Fibroblast of villous mesenchyme (primary cell): ENCODE measurements around the gene CACNA2D4. TPM values are rescaled to one million over a fixed set of nuclear protein-coding genes. Genes with fewer than 3 reads are reported as not detected.

Source experiments
- DNase-seq: peaks from one replicate; pipeline ENCODE4 v3.0.0-alpha.2; 2010; ENCODE audit warnings: low read depth
- H3K4me3 ChIP-seq: 2 replicates; pipeline ENCODE4 v1.5.1; 2011; ENCODE audit warnings: low read depth, mild to moderate bottlenecking, low read length
- CTCF ChIP-seq: IDR thresholded peaks from 2 replicates; pipeline ENCODE4 v1.5.1; 2012; ENCODE audit warnings: low read depth, mild to moderate bottlenecking, low read length; ENCODE audit not compliant: insufficient read depth
- total RNA-seq: library from RNA; depleted of rRNA; stranded (reverse); fragments of >200 nt; gene quantifications from 2 replicates; pipeline ENCODE4 v1.2.3, GENCODE V29; 2012

Gene CACNA2D4
- total RNA-seq, 1 donor = 1.7 TPM

- DNase-seq = no peak
- no peak overlapping the region for H3K4me3 ChIP-seq
- no peak for TF ChIP-seq CTCF
Measured at GRCh38 chr12:1838994-1839365, 79.5 kb downstream of the CACNA2D4 start.

DNA sequence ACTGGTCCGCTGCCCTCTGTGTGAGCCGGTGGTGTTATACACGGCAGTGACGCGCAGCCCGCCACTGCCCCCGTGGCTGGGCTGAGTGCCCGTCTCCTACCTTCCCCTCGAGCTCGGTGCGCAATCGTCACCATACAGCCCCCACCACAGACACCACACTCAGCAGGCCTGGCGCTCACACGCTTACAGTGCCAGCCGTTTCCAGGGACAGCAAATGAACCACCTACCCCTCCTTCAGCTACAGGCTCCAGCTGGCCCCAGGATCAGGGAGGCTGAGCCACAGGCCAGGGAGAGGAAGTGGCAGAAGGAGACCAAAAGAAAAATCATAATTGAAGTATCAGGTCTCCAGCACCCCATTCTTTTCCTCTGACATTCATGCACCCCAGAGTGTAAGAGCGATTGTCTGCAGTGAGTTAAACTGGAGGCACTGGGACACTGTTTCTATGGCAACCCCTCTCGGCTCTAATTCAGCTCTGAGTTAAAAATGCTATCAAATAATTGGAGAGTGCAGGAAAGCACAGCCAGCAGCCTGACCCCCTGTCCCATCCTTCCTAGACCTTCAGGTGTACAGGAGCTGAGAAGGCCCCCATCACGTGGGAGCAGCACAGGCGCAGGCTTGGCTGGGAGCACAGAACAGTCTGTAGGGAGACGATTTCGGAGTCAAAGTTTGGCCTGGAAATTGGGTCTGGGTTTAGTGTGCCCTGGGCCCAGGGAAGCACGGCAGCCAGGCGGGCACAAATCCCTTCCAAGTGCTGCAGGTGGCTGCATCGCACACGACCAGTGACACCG is 80.1 kb downstream of the CACNA2D4 start:
- no peak for TF ChIP-seq CTCF
- no peak for DNase-seq
- H3K4me3 ChIP-seq = no peak overlapping the region

- H3K4me3 ChIP-seq = no peak overlapping the region
- TF ChIP-seq CTCF = no peak
- DNase-seq = peak; percentile 37
Measured at GRCh38 chr12:1837541-1838204, 80.8 kb downstream of the CACNA2D4 start.

DNA sequence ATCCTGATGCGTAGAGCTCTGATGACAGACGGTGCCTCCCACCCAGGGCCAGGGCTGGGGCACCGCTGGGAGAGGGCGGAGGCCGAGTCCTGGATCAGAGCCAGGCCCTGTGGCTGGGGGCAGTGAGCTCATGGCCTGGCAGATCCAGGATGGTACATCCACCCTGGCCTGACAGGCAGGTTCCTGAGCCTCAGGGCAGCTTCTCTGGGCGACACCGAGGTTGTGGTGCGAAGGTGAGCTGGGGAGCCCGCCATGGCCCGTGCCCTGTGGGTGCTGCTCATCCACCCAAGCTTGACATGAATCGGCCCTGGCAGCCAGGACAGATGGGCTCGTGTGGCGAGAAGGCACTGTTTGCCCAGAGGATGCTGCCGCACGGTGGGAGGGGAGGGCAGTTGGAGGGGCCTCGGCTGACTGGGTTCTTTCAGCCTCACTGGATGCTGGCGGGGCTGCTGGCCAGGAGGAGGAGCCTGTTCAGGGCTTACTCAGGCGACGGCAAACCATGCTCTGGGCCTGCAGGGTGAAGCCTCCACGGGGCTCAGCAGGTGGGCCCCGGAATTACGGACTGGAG is 81.5 kb downstream of the CACNA2D4 start:
- TF ChIP-seq CTCF = no peak
- no peak overlapping the region for H3K4me3 ChIP-seq
- DNase-seq = no peak

GRCh38 chr12:1836241-1836803 is 82.1 kb downstream of the CACNA2D4 start:
- DNase-seq = no peak
- no peak overlapping the region for H3K4me3 ChIP-seq
- no peak for TF ChIP-seq CTCF

- no peak overlapping the region for H3K4me3 ChIP-seq
- DNase-seq = no peak
- TF ChIP-seq CTCF = no peak
Measured at GRCh38 chr12:1835211-1836131, 83.0 kb downstream of the CACNA2D4 start.
